Hematopoietic multipotent progenitor cell treated with erythropoietin and hydrocortisone succinate and interleukin-3 and kit ligand, for 15 days (in vitro differentiated cells): ENCODE results near the gene ZNF26.
"Not testable (repeated sequence)": the region's sequence is repeated elsewhere in the genome, so short reads cannot be mapped to it uniquely, and the experiment has no call there.

Source experiments
- DNase-seq: peaks from one replicate; pipeline ENCODE4 v3.0.0-alpha.2; 2015; ENCODE audit warnings: low spot score

ZNF26 gene

GRCh38 chr12:132986001-132986884 lies at the start of gene ZNF26:
Gene ZNF26, plus strand, starts transcription at chr12:132986367. Its CDS starts 474 bp downstream, at chr12:132986841.
- peak; percentile 80 for DNase-seq

- DNase-seq: not testable (repeated sequence)
Observed at GRCh38 chr12:132936921-132937320, 49.2 kb upstream of the ZNF26 start.

DNA sequence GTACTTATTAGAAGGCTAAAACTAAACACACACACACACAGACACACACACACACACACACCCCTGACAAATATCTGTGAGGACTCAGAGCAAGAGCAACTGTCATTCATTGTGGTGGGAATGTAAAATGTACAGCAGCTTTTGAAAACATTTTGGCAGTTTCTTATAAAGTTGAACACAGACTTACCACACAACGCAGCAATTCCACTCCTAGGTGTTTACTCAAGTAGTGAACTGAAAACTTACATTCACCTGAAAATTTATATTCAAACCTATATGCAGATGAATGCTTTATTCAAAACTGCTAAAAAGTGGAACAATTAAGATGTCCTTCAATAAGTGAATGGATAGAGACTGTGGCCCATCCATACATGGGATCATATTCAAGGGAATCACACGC lies 48.7 kb upstream of the ZNF26 start:
- no peak for DNase-seq

DNA sequence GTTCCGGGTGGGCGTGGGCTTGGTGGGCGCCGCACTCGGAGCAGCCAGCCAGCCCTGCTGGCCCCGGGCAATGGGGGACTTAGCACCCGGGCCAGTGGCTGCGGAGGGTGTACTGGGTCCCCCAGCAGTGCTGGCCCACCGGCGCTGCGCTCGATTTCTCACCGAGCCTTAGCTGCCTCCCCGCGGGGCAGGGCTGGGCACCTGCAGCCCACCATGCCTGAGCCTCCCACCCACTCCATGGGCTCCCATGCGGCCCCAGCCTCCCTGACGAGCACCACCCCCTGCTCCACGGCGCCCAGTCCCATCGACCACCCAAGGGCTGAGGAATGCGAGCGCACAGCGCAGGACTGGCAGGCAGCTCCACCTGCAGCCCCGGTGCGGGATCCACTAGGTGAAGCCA lies 47.4 kb upstream of the ZNF26 start:
- not testable (repeated sequence) for DNase-seq

- DNase-seq: no peak
Observed at GRCh38 chr12:132940071-132940719, 46.0 kb upstream of the ZNF26 start.

DNA sequence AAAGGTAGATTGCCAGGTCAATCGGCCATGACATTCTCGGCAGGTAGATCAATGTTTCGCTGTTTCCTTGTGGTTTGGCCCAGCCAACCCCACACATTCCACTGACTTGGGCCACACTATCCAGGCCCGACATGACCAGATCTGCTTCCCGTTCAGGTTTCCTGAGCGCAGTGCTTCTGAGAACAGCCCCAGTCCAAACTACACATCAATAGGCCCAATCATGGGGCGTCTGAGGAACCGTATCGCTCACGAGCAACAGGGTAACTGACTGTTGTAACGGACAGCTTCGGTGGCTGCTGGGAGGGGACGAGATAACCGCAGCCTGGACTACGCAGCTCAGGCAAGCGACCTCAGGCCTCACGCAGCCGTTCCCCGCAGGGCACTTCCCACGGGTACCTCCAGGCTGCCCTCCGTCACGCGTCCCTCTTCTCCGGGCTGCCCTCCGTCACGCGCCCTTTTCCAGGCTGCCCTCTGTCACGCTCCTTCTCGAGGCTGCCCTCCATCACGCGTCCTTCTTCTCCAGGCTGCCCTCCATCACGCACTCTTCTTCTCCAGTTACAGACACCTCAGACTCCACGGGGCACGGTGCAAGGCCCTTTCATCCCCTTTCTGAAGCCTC lies 44.7 kb upstream of the ZNF26 start:
- DNase-seq: no peak

DNA sequence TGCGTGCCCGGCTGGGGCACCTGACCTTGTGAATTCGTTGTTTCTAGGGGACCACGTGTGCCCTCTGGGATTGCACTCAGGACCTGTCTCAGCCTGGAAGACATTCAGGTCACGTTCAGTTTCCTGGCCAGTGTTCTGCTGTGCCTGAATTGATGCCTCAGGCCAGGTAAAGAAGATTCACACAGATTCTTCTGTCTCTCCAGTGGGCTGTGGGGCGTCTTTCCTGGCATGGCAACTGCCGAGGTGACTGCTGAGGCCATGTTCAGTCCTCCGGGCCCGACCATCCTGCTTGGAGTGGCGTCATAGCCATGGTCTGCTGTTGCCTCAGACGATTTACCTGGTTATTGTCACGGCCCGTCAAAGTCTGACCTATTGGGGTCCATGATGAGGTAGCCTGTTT lies 43.6 kb upstream of the ZNF26 start:
- no peak for DNase-seq

GRCh38 chr12:132945806-132946205 lies 40.4 kb upstream of the ZNF26 start:
- DNase-seq: no peak

- no peak for DNase-seq
Observed at GRCh38 chr12:132946246-132946820, 39.8 kb upstream of the ZNF26 start.

DNA sequence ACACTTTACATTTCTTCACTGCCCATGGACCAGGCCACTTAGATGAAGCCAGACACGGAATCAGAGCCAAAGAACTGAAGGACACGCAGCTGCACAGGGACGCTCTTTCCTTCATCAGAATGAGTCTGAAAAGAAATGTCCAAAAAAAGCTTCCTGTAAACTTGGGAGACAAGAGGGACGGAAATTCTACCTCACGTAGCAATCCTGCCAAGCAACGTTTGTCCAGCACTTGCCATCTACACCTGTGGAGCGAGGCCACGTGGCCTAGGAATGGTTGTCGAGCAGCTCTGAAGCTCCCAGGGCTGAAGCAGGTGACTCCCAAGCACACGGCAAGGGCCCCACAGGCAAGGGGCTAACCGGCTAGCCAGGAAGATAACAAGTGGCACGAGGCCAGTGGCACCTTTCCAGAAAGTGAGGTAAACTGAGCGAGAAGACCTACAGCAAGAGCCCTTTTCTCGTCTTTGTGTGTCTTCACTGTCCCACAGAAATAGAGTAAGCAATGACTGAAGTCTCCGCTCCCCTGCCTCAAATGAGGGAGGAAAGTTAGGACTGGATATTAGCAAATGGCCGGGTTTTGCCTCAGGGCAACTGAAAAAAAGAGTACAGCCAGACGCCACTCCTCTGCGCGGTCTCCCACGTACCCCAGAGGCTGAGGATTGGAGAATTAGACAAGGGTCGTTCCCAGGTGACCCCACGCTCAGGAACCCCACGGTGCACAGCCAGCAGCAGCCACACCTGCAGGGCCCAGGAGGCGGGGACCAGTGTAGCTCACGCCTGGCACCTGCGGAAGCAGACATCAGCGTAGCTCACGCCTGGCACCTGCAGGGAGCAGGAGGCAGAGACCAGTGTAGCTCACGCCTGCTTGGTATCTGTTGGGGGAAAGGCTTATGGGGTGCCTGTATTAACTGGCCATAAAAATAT lies 37.8 kb upstream of the ZNF26 start:
- no peak for DNase-seq

- no peak for DNase-seq
Observed at GRCh38 chr12:132949936-132950837, 36.0 kb upstream of the ZNF26 start.

DNA sequence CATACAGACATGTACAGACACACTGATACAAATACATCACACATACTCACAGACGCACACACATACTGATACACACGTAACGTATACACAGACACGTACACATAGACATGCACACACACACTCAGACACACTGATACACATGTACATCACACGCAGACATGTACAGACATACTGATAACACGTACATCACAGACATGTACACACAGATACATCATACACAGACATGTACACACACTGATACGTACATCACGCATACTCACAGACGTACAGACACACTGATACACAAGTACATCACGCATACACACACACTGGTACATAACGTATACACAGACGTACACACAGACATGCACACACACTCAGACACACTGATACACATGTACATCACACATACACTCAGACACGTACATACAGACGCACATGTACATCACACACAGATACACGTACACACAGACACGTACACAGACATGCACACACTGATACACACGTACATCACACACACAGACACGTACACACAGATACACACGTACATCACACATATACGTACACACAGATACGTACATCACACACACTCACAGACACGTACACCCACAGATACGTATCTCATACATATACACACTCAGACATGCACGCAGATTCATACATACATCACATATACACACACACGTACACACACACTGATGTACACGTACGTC lies 35.2 kb upstream of the ZNF26 start:
- no peak for DNase-seq

DNA sequence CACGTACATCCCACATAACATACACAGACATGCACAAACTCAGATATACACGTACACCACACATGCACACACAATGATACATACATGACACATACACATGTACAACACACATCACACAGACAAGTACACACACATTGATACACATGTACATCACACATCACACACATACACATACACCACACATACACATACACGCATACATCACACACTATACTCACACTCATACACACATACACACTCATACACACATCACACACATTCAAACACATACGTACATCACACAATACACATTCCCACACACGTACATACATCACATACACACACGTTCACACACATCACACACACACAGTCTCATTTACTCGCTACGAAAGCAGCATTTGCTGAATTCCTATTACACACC lies 34.5 kb upstream of the ZNF26 start:
- no peak for DNase-seq

GRCh38 chr12:132952371-132953162 lies 33.6 kb upstream of the ZNF26 start:
- no peak for DNase-seq

GRCh38 chr12:132953163-132953425 lies 33.1 kb upstream of the ZNF26 start:
- no peak for DNase-seq

- no peak for DNase-seq
Observed at GRCh38 chr12:132953771-132954170, 32.4 kb upstream of the ZNF26 start.

DNA sequence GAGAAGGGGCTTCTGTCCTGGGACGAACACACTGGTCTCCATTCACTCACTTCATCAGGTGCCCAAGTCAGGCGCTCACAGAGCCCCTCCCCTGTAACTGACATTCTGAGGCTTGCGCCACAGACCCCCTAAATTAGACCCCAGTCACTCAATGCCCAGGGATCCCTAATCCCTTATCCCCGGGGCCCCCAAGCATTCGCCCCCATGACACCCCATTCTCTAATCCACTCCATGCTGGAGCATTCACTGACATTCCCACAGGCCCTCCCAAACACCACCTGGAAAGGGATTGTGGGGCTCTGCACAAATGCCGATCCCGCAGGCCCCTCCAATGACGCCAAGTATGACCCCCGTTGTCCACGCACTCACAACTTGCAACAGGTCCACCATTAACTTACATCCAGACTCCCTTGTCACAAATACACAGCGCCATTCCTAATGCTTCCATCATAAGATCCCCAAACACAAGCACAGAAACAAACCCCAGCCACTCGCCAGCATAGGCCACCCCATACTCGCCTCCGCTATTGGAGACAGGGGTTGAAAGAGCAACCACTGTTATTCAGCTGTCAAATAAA lies 31.6 kb upstream of the ZNF26 start:
- DNase-seq: no peak

GRCh38 chr12:132955094-132956010 lies 30.8 kb upstream of the ZNF26 start:
- no peak for DNase-seq
